Left lung (tissue), 10 donors: Measurements from ENCODE around the gene HMX1. TPM values are rescaled to one million over a fixed set of nuclear protein-coding genes. Genes with fewer than 3 reads are reported as not detected.
A peak's percentile ranks its signal among the peaks of the same experiment; 100 is the strongest.

ENCODE experiments used
- ATAC-seq: fragments of 200-7000 bp; cut with Tn5 transposase; one replicate; pipeline ENCODE4 v1.9.1; 2020; ENCODE audit warnings: moderate library complexity
- DNase-seq, 4 donors: peaks; one replicate each; pipeline ENCODE4 v3.0.0-alpha.2; 2013 to 2020
- H3K27ac ChIP-seq, 2 donors: fragments of 200-600 bp; sonication (generic) in 1 of 2; one replicate each; pipeline versions ENCODE4 v1.5.0 to v1.8.0; 2020 to 2021
- H3K27me3 ChIP-seq, 2 donors: fragments of 200-600 bp; sonication (generic) in 1 of 2; one replicate each; pipeline versions ENCODE4 v1.5.0 to v1.8.0; 2020 to 2021
- H3K36me3 ChIP-seq, 2 donors: fragments of 200-600 bp; sonication (generic) in 1 of 2; one replicate each; pipeline versions ENCODE4 v1.5.0 to v1.8.0; 2020 to 2021
- H3K4me1 ChIP-seq, 2 donors: fragments of 200-600 bp; one replicate each; pipeline ENCODE4 v1.8.0; 2021
- H3K4me3 ChIP-seq, 2 donors: fragments of 200-600 bp; sonication (generic) in 1 of 2; one replicate each; pipeline versions ENCODE4 v1.5.0 to v1.8.0; 2020 to 2021; ENCODE audit warnings: mild to moderate bottlenecking in 1 of 2
- H3K9me3 ChIP-seq, 2 donors: fragments of 200-600 bp; sonication (generic) in 1 of 2; one replicate each; pipeline versions ENCODE4 v1.5.0 to v1.8.0; 2020 to 2021
- intact Hi-C, 2 donors: fragments of 100-400 bp; cut with DNase I; formaldehyde crosslinking; loops; one replicate each; pipeline versions ENCODE4 v1.11.2 to v1.14.2; 2022
- polyA plus RNA-seq, 6 donors: library from polyadenylated mRNA; unstranded; fragments of 120-200 nt; gene quantifications; one replicate each; pipeline ENCODE4 v1.2.1, GENCODE V29; 2013; ENCODE audit not compliant: insufficient read length in 6 of 6
- total RNA-seq, 2 donors: library from RNA; stranded (reverse); fragmentation: NEBNext Ultra II Directional; extraction: Animal tissue kit (Norgen Biotek cat#: 25700); gene quantifications; one replicate each; pipeline ENCODE4 v1.2.1, GENCODE V29; 2021
- TF ChIP-seq, protein P1 (sequence below), 2 donors: fragments of 200-600 bp; sonication (generic) in 1 of 2; IDR thresholded peaks; one replicate each; pipeline versions ENCODE4 v1.5.0 to v1.8.0; 2021; ENCODE audit warnings: antibody characterized with exemption in 2 of 2
- donor health status: DM: no; HTN: yes; CAD: no.
- donor health status: DM: no; HTN: no; CAD: no.

The HMX1 gene
- total and polyA plus RNA-seq, 8 donors: not detected

DNA sequence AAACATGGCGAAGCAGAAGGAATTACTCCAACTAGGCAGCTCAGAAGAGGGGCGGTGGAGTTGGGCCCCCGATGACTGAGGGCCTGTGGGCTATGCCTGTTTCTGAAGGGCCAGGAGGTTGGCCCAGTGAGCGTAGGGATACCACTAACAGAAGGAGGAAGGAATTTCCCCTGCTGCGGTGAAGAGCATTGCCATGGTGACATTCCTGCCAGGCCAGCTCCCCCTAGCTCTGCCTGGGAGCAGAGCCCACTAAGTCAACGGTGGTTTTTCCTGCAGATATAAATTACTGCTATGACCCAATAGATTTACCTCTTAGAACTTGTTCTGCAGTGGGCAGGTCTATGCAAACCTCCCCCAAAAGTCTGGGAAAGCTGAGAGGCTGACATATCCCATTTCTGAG lies 28.9 kb upstream of the HMX1 start:
- ATAC-seq: no peak

DNA sequence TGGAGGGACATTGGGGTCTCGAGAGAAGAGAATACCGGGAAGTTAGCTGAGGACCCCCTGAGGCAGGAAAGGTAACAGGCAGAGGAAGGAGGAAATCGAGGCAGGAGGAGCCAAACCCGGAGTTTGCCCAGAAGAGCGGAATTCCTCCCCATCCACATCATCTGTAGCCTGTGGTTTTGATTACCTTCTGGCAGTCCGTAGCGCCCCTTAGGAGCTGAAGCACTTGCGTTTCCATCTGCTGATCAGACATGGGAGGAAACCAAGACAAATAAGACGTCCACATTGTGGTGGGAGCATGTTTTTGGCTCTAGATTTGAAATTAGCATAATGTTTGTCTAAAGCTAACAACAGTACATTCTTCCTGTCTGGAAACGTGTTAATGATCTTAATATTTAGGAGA lies 26.8 kb upstream of the HMX1 start:
- Histone ChIP-seq H3K9me3 (peaks cover 0 to 33% of the 10 kb centered on the region in 2 donors), H3K4me1 (no peaks in the 10 kb centered on the region), H3K4me3 (no peak overlapping the region), H3K27me3 (peaks cover 18 to 63% of the 10 kb centered on the region in 2 donors), H3K27ac (no peak overlapping the region), H3K36me3 (no peaks in the 10 kb centered on the region)
- ATAC-seq: no peak
- TF ChIP-seq, protein P1, sequence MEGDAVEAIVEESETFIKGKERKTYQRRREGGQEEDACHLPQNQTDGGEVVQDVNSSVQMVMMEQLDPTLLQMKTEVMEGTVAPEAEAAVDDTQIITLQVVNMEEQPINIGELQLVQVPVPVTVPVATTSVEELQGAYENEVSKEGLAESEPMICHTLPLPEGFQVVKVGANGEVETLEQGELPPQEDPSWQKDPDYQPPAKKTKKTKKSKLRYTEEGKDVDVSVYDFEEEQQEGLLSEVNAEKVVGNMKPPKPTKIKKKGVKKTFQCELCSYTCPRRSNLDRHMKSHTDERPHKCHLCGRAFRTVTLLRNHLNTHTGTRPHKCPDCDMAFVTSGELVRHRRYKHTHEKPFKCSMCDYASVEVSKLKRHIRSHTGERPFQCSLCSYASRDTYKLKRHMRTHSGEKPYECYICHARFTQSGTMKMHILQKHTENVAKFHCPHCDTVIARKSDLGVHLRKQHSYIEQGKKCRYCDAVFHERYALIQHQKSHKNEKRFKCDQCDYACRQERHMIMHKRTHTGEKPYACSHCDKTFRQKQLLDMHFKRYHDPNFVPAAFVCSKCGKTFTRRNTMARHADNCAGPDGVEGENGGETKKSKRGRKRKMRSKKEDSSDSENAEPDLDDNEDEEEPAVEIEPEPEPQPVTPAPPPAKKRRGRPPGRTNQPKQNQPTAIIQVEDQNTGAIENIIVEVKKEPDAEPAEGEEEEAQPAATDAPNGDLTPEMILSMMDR (IDR thresholded peaks at IDR 0.05): no peak
- intact Hi-C loops: no loop called here
- peak in 1 of 4 donors; percentile 2 for DNase-seq

More for the DNA sequence above, 28.9 kb upstream of the HMX1 start:
- H3K36me3 ChIP-seq: no peaks in the 10 kb centered on the region
- peaks cover 0 to 60% of the 10 kb centered on the region in 2 donors for H3K27me3 ChIP-seq
- DNase-seq: peak in 1 of 4 donors; percentile 10
- intact Hi-C loops: no loop called here
- H3K27ac ChIP-seq: no peak overlapping the region
- H3K4me3 ChIP-seq: no peak overlapping the region
- peaks cover 0 to 34% of the 10 kb centered on the region in 2 donors for H3K9me3 ChIP-seq
- H3K4me1 ChIP-seq: no peaks in the 10 kb centered on the region
- TF ChIP-seq, protein P1 (IDR thresholded peaks at IDR 0.05): no peak

DNA sequence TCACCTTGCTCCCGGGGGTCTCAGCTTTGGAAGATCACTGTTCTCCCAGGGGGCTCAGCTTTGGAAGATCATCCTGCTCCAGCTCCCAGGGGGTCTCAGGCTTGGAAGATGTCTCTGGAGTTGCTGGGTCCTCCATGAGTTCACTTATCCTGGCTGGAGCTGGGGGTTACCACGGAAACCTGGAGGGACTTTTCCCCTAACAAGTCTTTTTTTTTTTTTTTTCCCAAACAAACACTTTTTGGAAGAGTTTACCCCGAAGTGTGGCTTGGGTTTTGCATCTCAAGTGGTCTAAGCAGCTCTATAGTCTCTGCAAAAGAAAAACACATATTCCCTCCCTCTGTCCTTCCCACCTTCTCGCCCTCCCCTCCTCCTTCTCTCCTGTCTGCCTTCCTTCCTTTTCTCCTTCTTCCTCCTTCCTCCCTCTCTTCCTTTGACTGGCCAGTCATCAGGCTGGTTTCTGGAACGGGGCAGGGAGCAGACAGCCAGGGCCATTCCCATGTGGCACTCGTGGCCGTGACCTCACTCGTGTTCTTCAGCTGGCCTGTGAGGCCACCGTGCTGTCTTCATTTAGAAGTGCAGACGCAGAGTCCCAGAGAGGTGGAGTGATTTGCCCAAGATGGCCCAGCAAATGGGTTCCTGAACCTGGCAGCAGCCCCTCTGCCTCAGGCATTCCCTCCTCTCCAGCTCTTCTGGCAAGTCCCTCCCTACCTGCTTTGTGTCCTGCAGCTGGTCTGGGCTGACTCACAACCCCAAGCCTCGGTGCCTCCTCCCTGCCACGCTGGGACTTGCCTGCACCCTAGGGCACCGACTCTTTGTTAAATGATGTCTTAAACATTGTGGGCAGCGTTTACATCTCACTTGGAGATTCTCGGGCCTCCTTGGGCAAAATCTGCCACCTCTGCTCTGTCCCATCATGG lies 25.9 kb upstream of the HMX1 start:
- no peaks in the 10 kb centered on the region for H3K36me3 ChIP-seq
- H3K4me1 ChIP-seq: no peaks in the 10 kb centered on the region
- TF ChIP-seq, protein P1 (IDR thresholded peaks at IDR 0.05): no peak
- no peak for ATAC-seq
- H3K27ac ChIP-seq: no peak overlapping the region
- intact Hi-C loops: no loop called here
- peak in 1 of 4 donors; percentile 47 for DNase-seq
- peaks cover 0 to 28% of the 10 kb centered on the region in 2 donors for H3K9me3 ChIP-seq
- H3K27me3 ChIP-seq: peaks cover 27 to 72% of the 10 kb centered on the region in 2 donors
- no peak overlapping the region for H3K4me3 ChIP-seq

- H3K27me3 ChIP-seq: peaks cover 35 to 82% of the 10 kb centered on the region in 2 donors
- intact Hi-C loops: no loop called here
- ATAC-seq: no peak
These were observed 24.9 kb upstream of the HMX1 start for GRCh38 chr4:8896506-8896905.

DNA sequence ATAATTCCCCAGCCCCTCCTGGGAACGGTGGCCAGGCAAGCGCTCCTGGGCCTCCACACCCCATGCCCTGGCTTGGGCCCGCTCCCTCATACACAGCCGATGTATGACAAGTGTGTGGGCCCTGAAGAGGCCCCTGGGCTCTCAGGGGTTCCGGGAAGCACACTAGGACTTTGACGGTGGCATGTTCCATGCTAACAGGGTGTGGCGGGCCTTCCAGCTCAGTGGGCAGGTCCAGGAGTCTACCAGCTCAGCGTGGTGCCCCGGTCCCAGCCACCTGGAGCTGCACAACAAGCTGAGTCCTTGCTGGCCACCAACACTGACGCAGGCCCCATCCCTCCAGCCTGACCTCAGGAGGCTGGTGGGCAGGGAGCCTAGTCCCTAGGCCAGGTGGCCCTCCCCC lies 24.4 kb upstream of the HMX1 start:
- Histone ChIP-seq H3K36me3 (no peaks in the 10 kb centered on the region), H3K27ac (no peak overlapping the region), H3K4me3 (no peak overlapping the region), H3K4me1 (peaks cover 0 to 5% of the 10 kb centered on the region in 2 donors), H3K27me3 (peaks cover 39 to 86% of the 10 kb centered on the region in 2 donors), H3K9me3 (peaks cover 0 to 13% of the 10 kb centered on the region in 2 donors)
- ATAC-seq (no peak), DNase-seq (peak in 1 of 4 donors; percentile 54)
- intact Hi-C loops: no loop called here
- TF ChIP-seq, protein P1 (IDR thresholded peaks at IDR 0.05): no peak

More at GRCh38 chr4:8896506-8896905, 24.9 kb upstream of the HMX1 start:
- Histone ChIP-seq H3K4me3 (no peak overlapping the region), H3K36me3 (no peaks in the 10 kb centered on the region), H3K9me3 (peaks cover 0 to 18% of the 10 kb centered on the region in 2 donors), H3K27ac (no peak overlapping the region), H3K4me1 (peaks cover 0 to 5% of the 10 kb centered on the region in 2 donors)
- DNase-seq: peak in 1 of 4 donors; percentile 4
- TF ChIP-seq, protein P1 (IDR thresholded peaks at IDR 0.05): no peak
